Uterus (tissue), 2 donors: Measurements from ENCODE around the gene PLA2G3.

Source experiments
- POLR2A ChIP-seq, 2 donors: fragments of 450-650 bp; IDR thresholded peaks; one replicate each; pipeline ENCODE4 v1.6.1; 2016; ENCODE audit warnings: antibody characterized with exemption in 2 of 2, mild to moderate bottlenecking in 1 of 2, moderate library complexity in 1 of 2
- TF ChIP-seq, protein P1 (sequence below), 4 experiments: fragments of 200-600 bp in 2 of 4; fragments of 450-650 bp in 2 of 4; sonication (generic) in 2 of 4; IDR thresholded peaks; one replicate each; pipeline ENCODE4 v1.5.1; 2016 to 2019; ENCODE audit warnings: antibody characterized with exemption in 4 of 4, mild to moderate bottlenecking in 2 of 4, moderate library complexity in 1 of 4

DNA sequence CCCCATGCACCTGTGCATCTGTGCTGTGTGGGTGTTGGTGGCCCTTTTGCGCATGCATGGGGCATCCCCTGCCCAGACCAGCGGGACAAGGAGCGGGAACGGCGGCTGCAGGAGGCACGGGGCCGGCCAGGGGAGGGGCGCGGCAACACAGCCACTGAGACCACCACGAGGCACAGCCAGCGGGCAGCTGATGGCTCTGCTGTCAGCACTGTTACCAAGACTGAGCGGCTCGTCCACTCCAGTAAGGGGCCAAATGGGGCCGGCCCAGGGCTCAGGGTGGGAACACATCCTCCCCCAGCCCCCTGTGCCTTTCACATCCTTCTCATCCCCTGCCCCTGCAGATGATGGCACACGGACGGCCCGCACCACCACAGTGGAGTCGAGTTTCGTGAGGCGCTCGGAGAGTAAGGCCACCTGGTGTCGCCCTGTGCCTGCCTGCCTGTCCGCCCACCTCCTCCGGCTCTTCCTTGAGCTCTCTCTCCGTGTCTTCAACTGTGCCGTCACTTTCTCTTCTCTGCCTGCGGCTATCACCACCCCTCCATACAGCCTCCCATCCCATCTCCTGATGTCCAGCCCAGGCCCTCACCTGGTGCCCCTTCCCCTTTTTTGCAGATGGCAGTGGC is 43.5 kb downstream of the PLA2G3 start:
- TF ChIP-seq, protein P1, sequence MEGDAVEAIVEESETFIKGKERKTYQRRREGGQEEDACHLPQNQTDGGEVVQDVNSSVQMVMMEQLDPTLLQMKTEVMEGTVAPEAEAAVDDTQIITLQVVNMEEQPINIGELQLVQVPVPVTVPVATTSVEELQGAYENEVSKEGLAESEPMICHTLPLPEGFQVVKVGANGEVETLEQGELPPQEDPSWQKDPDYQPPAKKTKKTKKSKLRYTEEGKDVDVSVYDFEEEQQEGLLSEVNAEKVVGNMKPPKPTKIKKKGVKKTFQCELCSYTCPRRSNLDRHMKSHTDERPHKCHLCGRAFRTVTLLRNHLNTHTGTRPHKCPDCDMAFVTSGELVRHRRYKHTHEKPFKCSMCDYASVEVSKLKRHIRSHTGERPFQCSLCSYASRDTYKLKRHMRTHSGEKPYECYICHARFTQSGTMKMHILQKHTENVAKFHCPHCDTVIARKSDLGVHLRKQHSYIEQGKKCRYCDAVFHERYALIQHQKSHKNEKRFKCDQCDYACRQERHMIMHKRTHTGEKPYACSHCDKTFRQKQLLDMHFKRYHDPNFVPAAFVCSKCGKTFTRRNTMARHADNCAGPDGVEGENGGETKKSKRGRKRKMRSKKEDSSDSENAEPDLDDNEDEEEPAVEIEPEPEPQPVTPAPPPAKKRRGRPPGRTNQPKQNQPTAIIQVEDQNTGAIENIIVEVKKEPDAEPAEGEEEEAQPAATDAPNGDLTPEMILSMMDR (IDR thresholded peaks at IDR 0.05): no peak
- no peak for TF ChIP-seq POLR2A (IDR thresholded peaks at IDR 0.05)
